ENCODE results near the gene RAE1.

DNA sequence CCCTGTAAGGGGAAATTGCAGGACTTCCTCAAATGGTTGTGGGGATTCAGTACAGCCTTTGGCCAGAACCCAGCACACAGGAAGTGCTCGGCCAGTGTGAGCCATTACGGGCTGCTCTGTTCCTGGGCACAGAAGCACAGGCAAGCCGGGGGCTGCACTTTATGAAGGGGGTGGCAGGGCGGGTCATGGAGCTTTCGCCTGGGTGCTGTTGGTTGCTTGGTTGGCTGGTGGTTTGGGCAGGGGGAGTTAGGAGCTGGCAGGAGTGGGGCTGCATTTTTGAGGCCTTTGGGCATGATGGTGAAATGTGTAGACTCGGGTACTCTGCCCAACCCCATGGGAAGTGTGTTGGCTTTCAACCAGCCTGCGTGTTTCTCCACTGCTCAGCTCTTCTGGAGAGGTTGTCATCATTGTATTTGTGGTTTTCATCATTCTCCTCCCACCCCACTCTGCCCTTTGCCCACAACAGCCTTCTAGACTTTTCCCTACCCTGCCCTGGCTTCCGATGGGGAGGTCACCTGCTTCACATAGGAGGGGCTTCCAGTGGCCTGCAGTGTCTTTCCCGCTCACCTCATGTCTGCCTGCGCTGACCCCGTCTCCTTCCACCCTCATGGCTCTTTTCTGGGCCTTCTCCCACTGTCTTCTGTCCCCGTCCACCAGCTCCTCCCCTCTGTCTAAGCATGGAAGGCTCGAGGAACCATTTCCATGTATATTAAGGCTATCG, 24.0 kb downstream of the RAE1 start:
- TF ChIP-seq, protein P1, sequence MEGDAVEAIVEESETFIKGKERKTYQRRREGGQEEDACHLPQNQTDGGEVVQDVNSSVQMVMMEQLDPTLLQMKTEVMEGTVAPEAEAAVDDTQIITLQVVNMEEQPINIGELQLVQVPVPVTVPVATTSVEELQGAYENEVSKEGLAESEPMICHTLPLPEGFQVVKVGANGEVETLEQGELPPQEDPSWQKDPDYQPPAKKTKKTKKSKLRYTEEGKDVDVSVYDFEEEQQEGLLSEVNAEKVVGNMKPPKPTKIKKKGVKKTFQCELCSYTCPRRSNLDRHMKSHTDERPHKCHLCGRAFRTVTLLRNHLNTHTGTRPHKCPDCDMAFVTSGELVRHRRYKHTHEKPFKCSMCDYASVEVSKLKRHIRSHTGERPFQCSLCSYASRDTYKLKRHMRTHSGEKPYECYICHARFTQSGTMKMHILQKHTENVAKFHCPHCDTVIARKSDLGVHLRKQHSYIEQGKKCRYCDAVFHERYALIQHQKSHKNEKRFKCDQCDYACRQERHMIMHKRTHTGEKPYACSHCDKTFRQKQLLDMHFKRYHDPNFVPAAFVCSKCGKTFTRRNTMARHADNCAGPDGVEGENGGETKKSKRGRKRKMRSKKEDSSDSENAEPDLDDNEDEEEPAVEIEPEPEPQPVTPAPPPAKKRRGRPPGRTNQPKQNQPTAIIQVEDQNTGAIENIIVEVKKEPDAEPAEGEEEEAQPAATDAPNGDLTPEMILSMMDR (IDR thresholded peaks at IDR 0.05): no peak
- TF ChIP-seq POLR2AphosphoS5 (IDR thresholded peaks at IDR 0.05) (peak; percentile 22 to 37), POLR2A (IDR thresholded peaks at IDR 0.05) (peak in 1 of 4 donors; percentile 32), EP300 (IDR thresholded peaks at IDR 0.05) (no peak)
